ENCODE data around the gene CRELD2. TPM values are rescaled to one million over a fixed set of nuclear protein-coding genes. Genes with fewer than 3 reads are reported as not detected.

CRELD2 gene
- total and polyA plus RNA-seq, 2 of the 13 experiments (the other 11 are each of a cell fraction or from before 2014, with no cell fraction given), result 17.2 to 44.7 TPM

DNA sequence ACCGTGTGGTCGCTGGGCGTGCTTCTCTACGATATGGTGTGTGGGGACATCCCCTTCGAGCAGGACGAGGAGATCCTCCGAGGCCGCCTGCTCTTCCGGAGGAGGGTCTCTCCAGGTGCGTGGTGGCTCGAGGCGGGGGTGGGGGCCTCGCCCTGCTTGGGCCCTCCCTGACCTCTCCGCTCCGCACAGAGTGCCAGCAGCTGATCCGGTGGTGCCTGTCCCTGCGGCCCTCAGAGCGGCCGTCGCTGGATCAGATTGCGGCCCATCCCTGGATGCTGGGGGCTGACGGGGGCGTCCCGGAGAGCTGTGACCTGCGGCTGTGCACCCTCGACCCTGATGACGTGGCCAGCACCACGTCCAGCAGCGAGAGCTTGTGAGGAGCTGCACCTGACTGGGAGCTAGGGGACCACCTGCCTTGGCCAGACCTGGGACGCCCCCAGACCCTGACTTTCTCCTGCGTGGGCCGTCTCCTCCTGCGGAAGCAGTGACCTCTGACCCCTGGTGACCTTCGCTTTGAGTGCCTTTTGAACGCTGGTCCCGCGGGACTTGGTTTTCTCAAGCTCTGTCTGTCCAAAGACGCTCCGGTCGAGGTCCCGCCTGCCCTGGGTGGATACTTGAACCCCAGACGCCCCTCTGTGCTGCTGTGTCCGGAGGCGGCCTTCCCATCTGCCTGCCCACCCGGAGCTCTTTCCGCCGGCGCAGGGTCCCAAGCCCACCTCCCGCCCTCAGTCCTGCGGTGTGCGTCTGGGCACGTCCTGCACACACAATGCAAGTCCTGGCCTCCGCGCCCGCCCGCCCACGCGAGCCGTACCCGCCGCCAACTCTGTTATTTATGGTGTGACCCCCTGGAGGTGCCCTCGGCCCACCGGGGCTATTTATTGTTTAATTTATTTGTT, 44.6 kb downstream of the CRELD2 start (continued):
- TF ChIP-seq, protein P1, sequence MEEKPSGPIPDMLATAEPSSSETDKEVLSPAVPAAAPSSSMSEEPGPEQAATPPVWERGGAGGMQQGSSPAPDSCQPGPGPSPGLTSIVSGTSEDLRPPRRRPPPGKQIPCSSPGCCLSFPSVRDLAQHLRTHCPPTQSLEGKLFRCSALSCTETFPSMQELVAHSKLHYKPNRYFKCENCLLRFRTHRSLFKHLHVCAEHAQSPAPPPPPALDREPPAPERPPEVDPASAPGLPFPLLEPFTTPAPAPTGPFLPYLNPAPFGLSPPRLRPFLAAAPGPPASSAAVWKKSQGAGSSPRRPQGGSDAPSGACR (CRISPR knock-in tag; IDR thresholded peaks at IDR 0.05), result no peak
- TF ChIP-seq ZNF382 (CRISPR knock-in tag; IDR thresholded peaks at IDR 0.05; ENCODE audit: borderline replicate concordance) (no peak), YEATS4 (CRISPR knock-in tag; IDR thresholded peaks at IDR 0.05; ENCODE audit: borderline replicate concordance) (no peak), CBX5 (CRISPR knock-in tag; IDR thresholded peaks at IDR 0.05; ENCODE audit: borderline replicate concordance) (no peak), SNRNP70 (IDR thresholded peaks at IDR 0.05; ENCODE audit: low read depth, low read length) (no peak), ZSCAN12 (CRISPR knock-in tag; IDR thresholded peaks at IDR 0.05) (no peak), SRSF9 (IDR thresholded peaks at IDR 0.05; ENCODE audit: borderline replicate concordance, insufficient read depth, low read depth, low read length, poor library complexity, severe bottlenecking) (no peak), MTA1 (CRISPR knock-in tag; IDR thresholded peaks at IDR 0.05; ENCODE audit: borderline replicate concordance) (peak; percentile 34; the same call in 1 of the 2 replicates), SMC3 (IDR thresholded peaks at IDR 0.05; ENCODE audit: low read length) (no peak), CREB1 (IDR thresholded peaks at IDR 0.05) (no peak), CREB1 (CRISPR knock-in tag; IDR thresholded peaks at IDR 0.05) (no peak), NFRKB (IDR thresholded peaks at IDR 0.05) (no peak), WIZ (CRISPR knock-in tag; IDR thresholded peaks at IDR 0.05) (no peak), ZNF607 (CRISPR knock-in tag; IDR thresholded peaks at IDR 0.05; ENCODE audit: borderline replicate concordance) (peak; percentile 22), AHR (CRISPR knock-in tag; IDR thresholded peaks at IDR 0.05) (no peak)
- TF ChIP-seq, protein P2, sequence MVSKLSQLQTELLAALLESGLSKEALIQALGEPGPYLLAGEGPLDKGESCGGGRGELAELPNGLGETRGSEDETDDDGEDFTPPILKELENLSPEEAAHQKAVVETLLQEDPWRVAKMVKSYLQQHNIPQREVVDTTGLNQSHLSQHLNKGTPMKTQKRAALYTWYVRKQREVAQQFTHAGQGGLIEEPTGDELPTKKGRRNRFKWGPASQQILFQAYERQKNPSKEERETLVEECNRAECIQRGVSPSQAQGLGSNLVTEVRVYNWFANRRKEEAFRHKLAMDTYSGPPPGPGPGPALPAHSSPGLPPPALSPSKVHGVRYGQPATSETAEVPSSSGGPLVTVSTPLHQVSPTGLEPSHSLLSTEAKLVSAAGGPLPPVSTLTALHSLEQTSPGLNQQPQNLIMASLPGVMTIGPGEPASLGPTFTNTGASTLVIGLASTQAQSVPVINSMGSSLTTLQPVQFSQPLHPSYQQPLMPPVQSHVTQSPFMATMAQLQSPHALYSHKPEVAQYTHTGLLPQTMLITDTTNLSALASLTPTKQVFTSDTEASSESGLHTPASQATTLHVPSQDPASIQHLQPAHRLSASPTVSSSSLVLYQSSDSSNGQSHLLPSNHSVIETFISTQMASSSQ (IDR thresholded peaks at IDR 0.05; ENCODE audit: low read depth), result no peak
- TF ChIP-seq, protein P2 (CRISPR knock-in tag; IDR thresholded peaks at IDR 0.05; ENCODE audit: borderline replicate concordance), result no peak
- TF ChIP-seq, protein P3, sequence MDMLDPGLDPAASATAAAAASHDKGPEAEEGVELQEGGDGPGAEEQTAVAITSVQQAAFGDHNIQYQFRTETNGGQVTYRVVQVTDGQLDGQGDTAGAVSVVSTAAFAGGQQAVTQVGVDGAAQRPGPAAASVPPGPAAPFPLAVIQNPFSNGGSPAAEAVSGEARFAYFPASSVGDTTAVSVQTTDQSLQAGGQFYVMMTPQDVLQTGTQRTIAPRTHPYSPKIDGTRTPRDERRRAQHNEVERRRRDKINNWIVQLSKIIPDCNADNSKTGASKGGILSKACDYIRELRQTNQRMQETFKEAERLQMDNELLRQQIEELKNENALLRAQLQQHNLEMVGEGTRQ (IDR thresholded peaks at IDR 0.05; ENCODE audit: low read depth, low read length), result no peak
- TF ChIP-seq, protein P3 (CRISPR knock-in tag; IDR thresholded peaks at IDR 0.05; ENCODE audit: borderline replicate concordance), result peak; percentile 12; the same call in 1 of the 2 replicates
- TF ChIP-seq, protein P4, sequence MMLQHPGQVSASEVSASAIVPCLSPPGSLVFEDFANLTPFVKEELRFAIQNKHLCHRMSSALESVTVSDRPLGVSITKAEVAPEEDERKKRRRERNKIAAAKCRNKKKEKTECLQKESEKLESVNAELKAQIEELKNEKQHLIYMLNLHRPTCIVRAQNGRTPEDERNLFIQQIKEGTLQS (CRISPR knock-in tag; IDR thresholded peaks at IDR 0.05), result no peak
- TF ChIP-seq, protein P5, sequence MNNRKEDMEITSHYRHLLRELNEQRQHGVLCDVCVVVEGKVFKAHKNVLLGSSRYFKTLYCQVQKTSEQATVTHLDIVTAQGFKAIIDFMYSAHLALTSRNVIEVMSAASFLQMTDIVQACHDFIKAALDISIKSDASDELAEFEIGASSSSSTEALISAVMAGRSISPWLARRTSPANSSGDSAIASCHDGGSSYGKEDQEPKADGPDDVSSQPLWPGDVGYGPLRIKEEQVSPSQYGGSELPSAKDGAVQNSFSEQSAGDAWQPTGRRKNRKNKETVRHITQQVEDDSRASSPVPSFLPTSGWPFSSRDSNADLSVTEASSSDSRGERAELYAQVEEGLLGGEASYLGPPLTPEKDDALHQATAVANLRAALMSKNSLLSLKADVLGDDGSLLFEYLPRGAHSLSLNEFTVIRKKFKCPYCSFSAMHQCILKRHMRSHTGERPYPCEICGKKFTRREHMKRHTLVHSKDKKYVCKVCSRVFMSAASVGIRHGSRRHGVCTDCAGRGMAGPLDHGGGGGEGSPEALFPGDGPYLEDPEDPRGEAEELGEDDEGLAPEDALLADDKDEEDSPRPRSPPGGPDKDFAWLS (CRISPR knock-in tag; IDR thresholded peaks at IDR 0.05; ENCODE audit: borderline replicate concordance), result no peak

Measured in HepG2 (cell line).